Heart right ventricle (tissue), 16 donors: ENCODE data around the gene FCER2. TPM values are rescaled to one million over a fixed set of nuclear protein-coding genes. Genes with fewer than 3 reads are reported as not detected.

Experiments used
- ATAC-seq, 8 donors: fragments of 200-7000 bp; cut with Tn5 transposase; one replicate each; pipeline ENCODE4 v1.9.1; 2020; ENCODE audit warnings: mild to moderate bottlenecking in 8 of 8, moderate library complexity in 8 of 8, moderate number of reproducible peaks in 1 of 8
- DNase-seq, 2 donors: peaks; one replicate each; pipeline ENCODE4 v3.0.0-alpha.2; 2020
- H3K27ac ChIP-seq, 10 donors: fragments of 200-600 bp; sonication (generic) in 2 of 10; one replicate each; pipeline versions ENCODE4 v1.5.0 to v1.8.0; 2020 to 2022; ENCODE audit warnings: mild to moderate bottlenecking in 3 of 10
- H3K27me3 ChIP-seq, 7 donors: fragments of 200-600 bp; one replicate each; pipeline ENCODE4 v1.8.0; 2021 to 2022; ENCODE audit warnings: mild to moderate bottlenecking in 2 of 7
- H3K36me3 ChIP-seq, 9 donors: fragments of 200-600 bp; sonication (generic) in 1 of 9; one replicate each; pipeline versions ENCODE4 v1.5.0 to v1.8.0; 2020 to 2022; ENCODE audit warnings: mild to moderate bottlenecking in 2 of 9
- H3K4me1 ChIP-seq, 9 donors: fragments of 200-600 bp; sonication (generic) in 1 of 9; one replicate each; pipeline versions ENCODE4 v1.5.0 to v1.8.0; 2020 to 2022; ENCODE audit warnings: mild to moderate bottlenecking in 4 of 9
- H3K4me3 ChIP-seq, 10 donors: fragments of 200-600 bp; sonication (generic) in 2 of 10; one replicate each; pipeline versions ENCODE4 v1.5.0 to v1.8.0; 2020 to 2022; ENCODE audit warnings: mild to moderate bottlenecking in 7 of 10, moderate library complexity in 2 of 10
- H3K9me3 ChIP-seq, 11 donors: fragments of 200-600 bp in 10 of 11; sonication (generic) in 2 of 11; one replicate each; pipeline versions ENCODE4 v1.5.0 to v1.8.0; 2013 to 2022; ENCODE audit warnings: mild to moderate bottlenecking in 2 of 11, control low read depth in 1 of 11, moderate library complexity in 1 of 11
- WGBS, 2 donors: extraction: QIAGEN DNeasy Blood & Tissue Kit; methylation state at CpG; one replicate each; pipeline ENCODE4 v1.1.7; 2013; ENCODE audit warnings: inconsistent platforms in 1 of 2; 5-methylcytosine and 5-hydroxymethylcytosine counted together
- intact Hi-C, 10 donors: fragments of 100-400 bp; cut with DNase I; formaldehyde crosslinking; loops; one replicate each; pipeline versions ENCODE4 v1.11.1 to v1.14.2; 2022
- polyA plus RNA-seq, 2 donors: library from polyadenylated mRNA; stranded (reverse); fragments of 200-250 nt; gene quantifications; one replicate each; pipeline ENCODE4 v1.2.3, GENCODE V29; 2013
- total RNA-seq, 10 donors: library from RNA; stranded (reverse); fragmentation: NEBNext Ultra II Directional in 3 of 10; extraction: Animal tissue kit (Norgen Biotek cat#: 25700) in 3 of 10; gene quantifications; one replicate each; pipeline versions ENCODE4 v1.2.1 to v1.2.4, GENCODE V29; 2021 to 2023
- TF ChIP-seq, protein P1 (sequence below), 9 donors: fragments of 200-600 bp; sonication (generic) in 2 of 9; IDR thresholded peaks; one replicate each; pipeline versions ENCODE4 v1.5.0 to v1.8.0; 2021 to 2022; ENCODE audit warnings: antibody characterized with exemption in 9 of 9, mild to moderate bottlenecking in 5 of 9, moderate library complexity in 1 of 9
- donor health status: Arrhythmogenic right ventricular cardiomyopathy.
- donor health status: ischemic (EF 13 %, LVEDD 7.1; RV severe dilation, severe dysfunction).
- donor health status: healthy with polysubstance abuse.
- donor health status: DM: no; HTN: yes; CAD: no.
- donor health status: DM: no; HTN: no; CAD: no.
- donor health status: ischemic (EF 25% LVEDD 6.9; RV normal size, moderate dysfunction).
- donor health status: ischemic (EF 25% LVEDD 5.7; RV mildly dilated, moderate dysfunction).
- donor health status: healthy.
- donor health status: DM: yes; HTN: yes; CAD: no.
- donor health status: Ischemic cardiomyopathy.
- donor health status: ischemic (EF 35%, LVEDD 5.7; RV mildly dilated, moderate dysfunction).
- donor health status: nonischemic (EF 11% LVEDD 7.7; RV severe dilation, severe dysfunction).
- donor health status: DM: yes; HTN: yes; CAD: no.
- donor health status: PGD.
- donor health status: ischemic (EF 29% LVEDD 5.4; RV normal size, mild dysfunction).
- donor health status: nonischemic (EF 23%, LVEDD 6.1; RV moderate dilation, normal function).

Gene FCER2
- total and polyA plus RNA-seq, 12 donors, result 0.13 to 1.0 (median 0.44) TPM; not detected in 5

DNA sequence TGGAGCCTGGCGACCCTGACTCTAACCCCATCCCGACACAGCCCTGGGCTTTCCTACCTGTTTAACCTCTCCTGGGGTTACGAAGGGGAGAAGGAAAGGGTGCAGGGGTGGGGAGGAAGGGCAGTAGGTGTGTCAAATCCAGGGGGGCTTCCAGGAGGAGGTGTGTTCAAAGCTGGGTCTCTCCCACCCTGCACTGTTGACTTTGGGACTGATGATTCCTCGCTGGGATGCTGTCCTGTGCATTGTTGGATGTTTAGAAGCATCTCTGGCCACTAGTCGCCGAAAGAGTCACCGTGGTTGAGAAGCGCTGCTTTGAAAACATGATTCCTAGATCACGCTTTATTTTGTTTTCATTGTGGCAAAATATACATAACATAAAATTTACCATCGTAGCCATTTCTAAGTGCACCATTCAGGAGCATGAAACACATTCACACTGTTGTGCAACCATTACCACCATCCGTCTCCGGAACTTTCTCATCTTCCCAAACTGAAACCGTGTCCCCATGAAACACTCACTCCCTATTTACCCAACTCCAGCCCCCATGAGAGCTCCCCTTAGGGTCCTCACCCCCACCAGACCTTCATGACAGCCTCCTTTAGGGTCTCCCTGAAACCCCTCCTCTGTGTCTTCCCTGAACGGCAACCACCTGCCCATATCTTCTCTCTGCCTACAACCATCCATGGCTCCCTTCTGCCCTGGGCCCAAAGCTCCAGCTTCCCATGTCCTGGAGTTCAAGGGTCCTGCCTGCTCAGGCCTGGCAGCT, 4.4 kb upstream of the FCER2 start:
- ATAC-seq (no peak), DNase-seq (no peak)
- H3K4me3 ChIP-seq, result no peak overlapping the region
- 78 to 80% methylated on average over 14 of the region's 14 CpGs for whole genome bisulfite sequencing, 2 donors
- H3K27ac ChIP-seq, result peak overlapping the region in 5 of 10 donors; percentile 12 to 88 (median 47)
- intact Hi-C loops, result no loop called here
- peaks cover 0 to 32% (median 12%) of the 10 kb centered on the region in 7 donors for H3K27me3 ChIP-seq
- TF ChIP-seq, protein P1, sequence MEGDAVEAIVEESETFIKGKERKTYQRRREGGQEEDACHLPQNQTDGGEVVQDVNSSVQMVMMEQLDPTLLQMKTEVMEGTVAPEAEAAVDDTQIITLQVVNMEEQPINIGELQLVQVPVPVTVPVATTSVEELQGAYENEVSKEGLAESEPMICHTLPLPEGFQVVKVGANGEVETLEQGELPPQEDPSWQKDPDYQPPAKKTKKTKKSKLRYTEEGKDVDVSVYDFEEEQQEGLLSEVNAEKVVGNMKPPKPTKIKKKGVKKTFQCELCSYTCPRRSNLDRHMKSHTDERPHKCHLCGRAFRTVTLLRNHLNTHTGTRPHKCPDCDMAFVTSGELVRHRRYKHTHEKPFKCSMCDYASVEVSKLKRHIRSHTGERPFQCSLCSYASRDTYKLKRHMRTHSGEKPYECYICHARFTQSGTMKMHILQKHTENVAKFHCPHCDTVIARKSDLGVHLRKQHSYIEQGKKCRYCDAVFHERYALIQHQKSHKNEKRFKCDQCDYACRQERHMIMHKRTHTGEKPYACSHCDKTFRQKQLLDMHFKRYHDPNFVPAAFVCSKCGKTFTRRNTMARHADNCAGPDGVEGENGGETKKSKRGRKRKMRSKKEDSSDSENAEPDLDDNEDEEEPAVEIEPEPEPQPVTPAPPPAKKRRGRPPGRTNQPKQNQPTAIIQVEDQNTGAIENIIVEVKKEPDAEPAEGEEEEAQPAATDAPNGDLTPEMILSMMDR (IDR thresholded peaks at IDR 0.05), result no peak
- H3K36me3 ChIP-seq, result no peaks in the 10 kb centered on the region
- H3K4me1 ChIP-seq, result peaks cover 0 to 38% (median 0%) of the 10 kb centered on the region in 9 donors
- no peaks in the 10 kb centered on the region for H3K9me3 ChIP-seq

DNA sequence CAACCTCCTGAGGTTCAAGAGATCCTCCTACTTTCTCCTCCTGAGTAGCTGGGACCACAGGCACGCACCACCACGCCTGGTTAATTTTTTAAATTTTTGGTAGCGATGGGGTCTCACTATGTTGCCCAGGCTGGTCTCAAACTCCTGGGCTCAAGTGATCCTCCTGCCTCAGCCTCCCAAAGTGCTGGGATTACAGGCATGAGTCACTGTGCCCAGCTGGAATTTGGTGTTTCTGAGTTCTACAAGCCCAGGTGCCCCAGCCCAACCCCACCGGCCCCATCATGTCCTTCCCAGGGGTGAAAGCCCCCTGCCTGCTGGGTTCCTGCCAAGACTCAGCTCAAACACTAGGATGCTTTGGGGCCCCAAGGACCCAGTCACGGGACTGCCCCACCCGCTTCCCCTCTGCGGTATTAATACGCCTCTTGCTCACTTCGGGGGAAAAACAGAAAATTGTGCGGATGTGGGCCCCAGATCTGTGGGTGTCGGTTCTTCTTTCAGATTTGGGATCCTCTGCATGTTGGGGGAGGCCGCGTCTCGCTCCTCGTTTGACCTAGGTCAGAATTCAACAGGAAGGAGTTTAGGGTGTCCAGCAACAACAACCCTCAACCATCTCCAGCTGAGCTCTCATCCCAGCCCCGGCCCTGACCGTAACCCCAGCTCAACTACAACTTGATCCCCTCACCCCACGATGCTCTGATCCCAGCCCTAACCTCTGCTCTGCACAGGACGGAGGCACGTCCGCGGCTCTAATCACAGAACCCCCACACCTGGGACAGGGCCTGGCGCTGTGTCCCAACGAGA, 3.7 kb upstream of the FCER2 start:
- H3K36me3 ChIP-seq, result no peaks in the 10 kb centered on the region
- no peaks in the 10 kb centered on the region for H3K9me3 ChIP-seq
- intact Hi-C loops, result no loop called here
- H3K4me1 ChIP-seq, result peaks cover 0 to 38% (median 0%) of the 10 kb centered on the region in 9 donors
- whole genome bisulfite sequencing, 2 donors, result 59 to 65% methylated on average over 24 of the region's 24 CpGs
- peak overlapping the region in 4 of 10 donors; percentile 12 to 88 (median 48) for H3K27ac ChIP-seq
- no peak overlapping the region for H3K4me3 ChIP-seq
- ATAC-seq (peak in 6 of 8 donors; percentile 38 to 73 (median 59)), DNase-seq (peak; percentile 32 to 44)
- peaks cover 0 to 39% (median 20%) of the 10 kb centered on the region in 7 donors for H3K27me3 ChIP-seq
- TF ChIP-seq, protein P1 (IDR thresholded peaks at IDR 0.05), result no peak

DNA sequence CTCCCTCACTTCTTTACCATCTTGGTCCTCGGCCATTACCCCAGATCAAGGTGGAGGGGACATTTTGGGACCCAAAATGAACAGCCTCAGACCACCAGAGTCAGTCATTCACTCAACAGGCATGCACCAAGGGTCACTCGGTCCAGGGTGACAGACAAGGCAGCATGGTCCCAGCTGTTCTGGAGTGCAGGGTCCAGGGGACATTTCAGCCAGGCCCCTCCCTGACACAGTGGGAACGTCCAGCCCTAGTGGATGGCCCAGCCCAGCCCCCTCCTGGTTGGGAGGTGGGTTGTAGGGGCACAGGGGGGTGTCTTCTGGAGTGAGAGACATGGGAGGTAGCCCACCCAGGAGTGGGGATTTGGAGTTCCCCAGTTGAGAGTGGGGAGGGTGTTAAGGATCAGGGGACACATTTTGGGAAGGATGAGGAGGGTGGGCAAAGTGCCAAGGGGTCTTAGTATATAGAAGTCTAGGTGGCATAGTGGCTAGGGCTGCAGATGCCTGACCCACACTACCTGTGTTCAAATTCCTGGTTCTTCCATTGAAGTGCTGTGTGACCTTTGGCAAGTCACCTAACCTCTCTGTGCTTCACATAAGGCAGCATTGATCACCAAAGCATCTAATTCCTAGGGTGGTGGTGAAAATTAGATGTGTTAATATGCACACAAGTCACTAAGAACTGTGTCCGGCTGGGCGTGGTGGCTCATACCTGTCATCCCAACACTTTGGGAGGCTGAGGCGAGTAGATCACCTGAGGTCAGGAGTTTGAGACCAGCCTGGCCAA, 2.5 kb upstream of the FCER2 start:
- DNase-seq (no peak), ATAC-seq (no peak)
- Histone ChIP-seq H3K4me1 (peaks cover 0 to 35% (median 0%) of the 10 kb centered on the region in 9 donors), H3K4me3 (no peak overlapping the region), H3K27me3 (peaks cover 0 to 48% (median 29%) of the 10 kb centered on the region in 7 donors), H3K9me3 (no peaks in the 10 kb centered on the region), H3K36me3 (no peaks in the 10 kb centered on the region), H3K27ac (no peak overlapping the region)
- WGBS, 2 donors, result 72 to 74% methylated on average over 6 of the region's 6 CpGs
- TF ChIP-seq, protein P1 (IDR thresholded peaks at IDR 0.05), result no peak
- intact Hi-C loops, result no loop called here

DNA sequence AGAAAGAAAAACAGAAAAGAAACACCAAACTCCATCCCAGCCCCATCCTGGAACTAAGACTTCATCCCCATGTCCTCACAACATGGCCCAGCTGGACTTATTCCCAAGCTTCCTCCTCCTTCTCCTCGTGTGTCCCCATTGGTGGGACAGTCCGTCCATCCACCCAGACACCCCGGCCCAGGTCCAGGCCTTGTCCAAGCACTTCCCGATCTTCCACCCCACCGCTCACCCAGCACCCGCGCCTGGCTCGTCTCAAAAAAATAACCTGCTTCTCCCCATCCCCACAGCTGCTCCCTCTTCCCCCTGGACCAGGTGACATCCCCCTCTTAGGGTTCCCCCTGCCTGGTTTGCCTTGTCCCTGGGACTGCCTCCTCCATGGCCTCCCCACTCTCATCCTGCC, 1.4 kb upstream of the FCER2 start:
- no peak for ATAC-seq
- peaks cover 0 to 57% (median 35%) of the 10 kb centered on the region in 7 donors for H3K27me3 ChIP-seq

More for the DNA sequence above, 1.4 kb upstream of the FCER2 start:
- TF ChIP-seq, protein P1 (IDR thresholded peaks at IDR 0.05), result no peak
- Histone ChIP-seq H3K4me3 (no peak overlapping the region), H3K4me1 (peaks cover 0 to 39% (median 0%) of the 10 kb centered on the region in 9 donors), H3K36me3 (no peaks in the 10 kb centered on the region), H3K9me3 (no peaks in the 10 kb centered on the region), H3K27ac (no peak overlapping the region)
- 54 to 62% methylated on average over 8 of the region's 8 CpGs for WGBS, 2 donors
- no peak for DNase-seq
- intact Hi-C loops, result no loop called here
